DMS 273 treated with DMSO at 0.1 percent for 48 hours (cell line): ENCODE data around the gene PAK6.
A peak's percentile ranks its signal among the peaks of the same experiment; 100 is the strongest.

ENCODE experiments used
- DNase-seq: peaks from one replicate; lab custom pipeline; 2025; lab: John Stamatoyannopoulos, UW

The PAK6 gene

GRCh38 chr15:40241269-40242212 is 2.7 kb downstream of the PAK6 start:
- DNase-seq: no peak

- DNase-seq: no peak
These were observed 3.3 kb downstream of the PAK6 start for GRCh38 chr15:40242213-40242599.

- DNase-seq: no peak
These were observed 3.7 kb downstream of the PAK6 start for GRCh38 chr15:40242601-40243000.

GRCh38 chr15:40243126-40243810 is 4.4 kb downstream of the PAK6 start:
- no peak for DNase-seq

GRCh38 chr15:40244961-40245523 is 6.2 kb downstream of the PAK6 start:
- DNase-seq: no peak

- DNase-seq: no peak
These were observed 7.0 kb downstream of the PAK6 start for GRCh38 chr15:40245666-40246450.

- DNase-seq: no peak
These were observed 7.8 kb downstream of the PAK6 start for GRCh38 chr15:40246496-40247280.

GRCh38 chr15:40247406-40247971 is 8.6 kb downstream of the PAK6 start:
- no peak for DNase-seq

- peak; percentile 16 for DNase-seq
These were observed 9.3 kb downstream of the PAK6 start for GRCh38 chr15:40248006-40248783.

GRCh38 chr15:40249477-40250303 is 10.8 kb downstream of the PAK6 start:
- no peak for DNase-seq

- DNase-seq: no peak
These were observed 11.4 kb downstream of the PAK6 start for GRCh38 chr15:40250304-40250656.

GRCh38 chr15:40250771-40251483 is 12.1 kb downstream of the PAK6 start:
- no peak for DNase-seq

- no peak for DNase-seq
These were observed 12.8 kb downstream of the PAK6 start for GRCh38 chr15:40251486-40252140.

- no peak for DNase-seq
These were observed 13.2 kb downstream of the PAK6 start for GRCh38 chr15:40252141-40252437.

- DNase-seq: no peak
These were observed 13.7 kb downstream of the PAK6 start for GRCh38 chr15:40252438-40253166.

- no peak for DNase-seq
These were observed 14.4 kb downstream of the PAK6 start for GRCh38 chr15:40253167-40253790.

GRCh38 chr15:40254452-40254851 is 15.6 kb downstream of the PAK6 start:
- no peak for DNase-seq
